ES-I3 (cell line): Measurements from ENCODE around the gene TMEM266.
A peak's percentile ranks its signal among the peaks of the same experiment; 100 is the strongest.

Experiments used
- H3K36me3 ChIP-seq: 2 replicates; pipeline ENCODE4 v1.6.1; 2013; ENCODE audit warnings: mild to moderate bottlenecking, low read length, control low read depth, moderate library complexity; ENCODE audit not compliant: insufficient read depth
- H3K4me1 ChIP-seq: 2 replicates; pipeline ENCODE4 v1.6.1; 2013; ENCODE audit warnings: mild to moderate bottlenecking, control low read depth, low read length; ENCODE audit not compliant: insufficient read depth
- H3K9ac ChIP-seq: 2 replicates; pipeline ENCODE4 v1.6.1; 2013; ENCODE audit warnings: low read depth, mild to moderate bottlenecking, low read length, moderate library complexity
- H3K9me3 ChIP-seq: 2 replicates; pipeline ENCODE4 v1.6.1; 2013; ENCODE audit warnings: mild to moderate bottlenecking, low read length, moderate library complexity; ENCODE audit not compliant: control insufficient read depth, insufficient read depth

The TMEM266 gene

GRCh38 chr15:76057332-76058000 lies 2.3 kb upstream of the TMEM266 start:
- Histone ChIP-seq H3K9ac (peak overlapping the region; percentile 38; the same call in 1 of the 2 replicates), H3K4me1 (peaks cover 15% of the 10 kb centered on the region; the same call in 1 of the 2 replicates), H3K36me3 (no peaks in the 10 kb centered on the region), H3K9me3 (no peaks in the 10 kb centered on the region)

DNA sequence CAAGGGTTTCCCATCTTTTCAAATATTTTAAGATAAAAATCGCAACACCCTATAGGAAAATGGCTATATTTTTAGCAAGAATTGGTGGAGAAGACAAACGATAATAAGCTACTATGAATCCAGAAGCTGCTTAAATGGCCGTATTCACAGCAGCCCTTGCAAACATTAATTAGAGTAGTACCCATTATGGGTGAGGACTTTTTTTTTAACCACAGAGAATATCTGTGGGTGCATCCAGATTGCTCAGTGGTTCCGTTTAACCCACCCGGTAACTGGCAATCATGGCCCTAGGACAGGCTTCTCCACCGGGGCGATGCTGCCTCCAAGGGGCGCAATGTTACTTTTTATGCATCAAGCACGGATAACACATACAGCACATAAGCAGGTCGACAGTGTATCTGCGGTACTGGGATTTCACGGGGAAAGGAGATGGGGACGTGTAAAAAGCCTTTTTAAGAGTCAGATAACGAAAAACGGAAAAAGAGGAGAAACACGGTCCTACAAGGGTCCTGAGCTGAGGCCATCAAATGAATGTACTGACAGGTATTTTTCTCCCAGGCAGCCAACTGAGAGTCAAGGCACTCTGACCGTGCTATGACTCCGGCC lies 968 bp upstream of the TMEM266 start:
- H3K4me1 ChIP-seq, result peaks cover 17% of the 10 kb centered on the region; the same call in 1 of the 2 replicates
- no peaks in the 10 kb centered on the region for H3K36me3 ChIP-seq
- H3K9me3 ChIP-seq, result no peaks in the 10 kb centered on the region
- peak overlapping the region; percentile 60; the same call in 1 of the 2 replicates for H3K9ac ChIP-seq

DNA sequence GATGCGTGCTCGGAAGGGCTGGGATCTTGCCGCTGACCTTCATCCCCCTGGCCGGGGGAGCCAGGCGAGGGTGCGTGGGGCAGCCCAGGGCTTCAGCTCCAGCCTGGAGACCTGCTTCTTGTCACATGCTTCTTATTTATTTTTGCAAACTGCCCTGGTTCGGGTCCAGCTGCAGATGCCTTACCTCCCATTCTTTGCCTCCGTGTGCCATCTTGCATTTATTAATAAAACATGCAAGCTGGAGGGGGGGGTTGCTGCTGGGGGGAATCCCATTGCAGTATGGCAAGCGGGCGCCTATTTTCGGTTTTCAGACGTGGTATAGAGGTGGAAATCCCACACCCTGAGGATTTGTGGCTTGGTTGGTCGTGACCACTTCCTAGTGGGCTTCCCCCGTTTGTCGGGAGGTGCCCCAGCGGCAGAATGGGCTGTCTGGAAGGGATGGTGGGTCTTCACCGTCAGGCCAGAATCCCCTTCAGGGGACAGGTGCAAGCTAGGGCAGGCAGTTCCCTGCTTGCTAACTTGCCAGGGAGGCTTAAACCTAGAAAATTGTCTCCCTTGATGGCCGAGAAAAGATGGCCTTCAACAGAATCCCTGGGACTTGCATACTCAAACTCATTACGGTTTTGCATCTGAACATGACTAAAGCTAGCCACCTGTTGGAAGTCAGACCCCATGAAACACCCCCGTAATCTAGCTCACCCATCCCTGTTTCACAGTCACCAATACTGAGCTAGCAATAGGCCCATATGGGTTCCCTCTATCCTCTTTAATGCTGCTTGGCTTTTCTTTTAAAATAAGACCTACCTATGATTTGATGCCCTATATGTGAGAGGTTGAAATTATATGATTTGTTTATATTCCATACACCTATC lies 569 bp downstream of the TMEM266 start:
- H3K9me3 ChIP-seq, result no peaks in the 10 kb centered on the region
- no peaks in the 10 kb centered on the region for H3K36me3 ChIP-seq
- H3K4me1 ChIP-seq, result peaks cover 21% of the 10 kb centered on the region
- H3K9ac ChIP-seq, result peak overlapping the region; percentile 58

GRCh38 chr15:76061700-76062099 lies 1.9 kb downstream of the TMEM266 start:
- peaks cover 21% of the 10 kb centered on the region for H3K4me1 ChIP-seq
- no peaks in the 10 kb centered on the region for H3K9me3 ChIP-seq
- H3K9ac ChIP-seq, result no peak overlapping the region
- no peaks in the 10 kb centered on the region for H3K36me3 ChIP-seq

DNA sequence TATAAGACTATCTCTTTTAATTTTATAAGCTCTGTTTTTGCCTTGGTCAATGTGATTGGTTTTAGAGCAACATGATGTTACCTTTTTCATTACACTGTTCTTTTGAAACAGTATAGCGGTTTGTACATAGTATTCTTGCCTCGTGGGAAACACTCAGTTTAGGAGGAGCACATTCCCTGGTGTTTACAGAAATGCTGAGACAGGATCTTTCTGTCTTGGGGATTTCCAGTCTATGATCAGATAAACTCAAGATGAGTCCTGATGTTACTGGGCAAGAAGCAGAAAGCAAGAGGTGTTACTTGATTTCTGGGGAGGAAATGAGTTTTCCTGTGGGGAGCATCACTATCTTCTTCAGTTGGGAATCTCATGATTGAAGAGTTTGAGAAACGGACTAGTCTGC lies 2.5 kb downstream of the TMEM266 start:
- Histone ChIP-seq H3K9me3 (no peaks in the 10 kb centered on the region), H3K9ac (no peak overlapping the region), H3K36me3 (no peaks in the 10 kb centered on the region), H3K4me1 (peaks cover 15% of the 10 kb centered on the region)

GRCh38 chr15:76064375-76064774 lies 4.6 kb downstream of the TMEM266 start:
- Histone ChIP-seq H3K4me1 (peaks cover 9% of the 10 kb centered on the region), H3K9ac (no peak overlapping the region)

DNA sequence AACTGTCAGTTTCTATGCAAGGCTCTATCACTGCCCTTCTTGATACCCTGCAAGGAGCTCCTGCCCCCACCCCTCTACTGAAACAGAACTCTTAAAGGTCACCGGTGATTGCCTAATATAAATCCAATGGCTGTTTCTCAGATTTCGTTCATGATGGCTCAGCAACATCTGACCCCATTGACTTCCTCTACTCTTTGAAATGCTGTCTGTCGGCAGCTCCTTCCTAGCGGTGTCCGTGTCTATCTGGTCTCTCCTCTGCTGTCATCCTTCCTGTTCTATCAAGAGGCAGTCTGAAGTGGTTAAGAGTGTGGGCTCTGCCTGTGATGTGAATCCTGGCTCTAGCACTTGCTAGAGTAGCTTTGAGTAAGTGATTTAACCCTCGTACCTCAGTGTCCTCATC lies 5.5 kb downstream of the TMEM266 start:
- no peaks in the 10 kb centered on the region for H3K36me3 ChIP-seq
- H3K9me3 ChIP-seq, result no peaks in the 10 kb centered on the region
- H3K4me1 ChIP-seq, result peaks cover 9% of the 10 kb centered on the region
- no peak overlapping the region for H3K9ac ChIP-seq

More at GRCh38 chr15:76064375-76064774, 4.6 kb downstream of the TMEM266 start:
- no peaks in the 10 kb centered on the region for H3K9me3 ChIP-seq
- H3K36me3 ChIP-seq, result no peaks in the 10 kb centered on the region

DNA sequence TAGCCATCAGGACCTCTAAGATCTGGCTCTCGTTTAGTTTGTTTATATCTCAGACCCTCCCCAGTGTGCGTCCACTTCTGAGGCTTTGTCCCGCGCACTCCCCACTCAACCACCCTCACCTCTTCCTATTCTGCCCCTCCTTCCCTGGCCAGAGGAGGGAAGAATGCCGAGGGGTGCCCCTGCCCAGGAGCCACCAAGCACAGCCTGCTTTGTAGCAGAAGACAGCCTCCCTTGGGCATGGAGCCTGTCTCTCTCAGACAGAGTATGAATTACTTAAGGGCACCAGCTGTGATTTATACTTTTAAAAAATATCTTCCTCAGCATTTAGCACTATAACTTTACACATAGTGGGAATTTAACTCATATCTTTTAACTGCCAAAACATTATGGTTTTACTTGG lies 6.0 kb downstream of the TMEM266 start:
- no peaks in the 10 kb centered on the region for H3K9me3 ChIP-seq
- no peak overlapping the region for H3K9ac ChIP-seq
- peaks cover 9% of the 10 kb centered on the region for H3K4me1 ChIP-seq
- H3K36me3 ChIP-seq, result no peaks in the 10 kb centered on the region

DNA sequence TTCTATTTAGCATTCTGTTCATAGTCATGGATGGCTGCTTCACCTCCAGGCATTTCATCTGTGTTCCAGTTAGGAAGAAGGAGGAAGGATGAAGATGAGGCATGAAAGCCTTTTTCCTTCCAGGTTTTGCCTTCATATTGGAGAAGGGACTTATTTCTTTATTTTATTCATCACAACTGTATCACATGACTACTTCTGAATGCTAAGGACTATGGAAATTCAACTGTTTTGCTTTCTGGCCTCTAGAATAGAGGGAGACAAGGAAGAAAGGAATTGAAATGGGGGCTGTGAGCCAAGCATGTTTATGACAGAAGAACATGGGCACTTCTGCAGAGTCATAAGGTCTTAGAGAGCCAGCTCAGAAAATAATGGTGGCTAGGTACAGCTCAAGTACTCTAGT lies 10.4 kb downstream of the TMEM266 start:
- peaks cover 3% of the 10 kb centered on the region; the same call in 1 of the 2 replicates for H3K4me1 ChIP-seq
- no peak overlapping the region for H3K9ac ChIP-seq
- H3K9me3 ChIP-seq, result no peaks in the 10 kb centered on the region
- H3K36me3 ChIP-seq, result no peaks in the 10 kb centered on the region

GRCh38 chr15:76070921-76071635 lies 11.3 kb downstream of the TMEM266 start:
- H3K9ac ChIP-seq, result no peak overlapping the region
- H3K36me3 ChIP-seq, result no peaks in the 10 kb centered on the region
- H3K4me1 ChIP-seq, result no peaks in the 10 kb centered on the region
- H3K9me3 ChIP-seq, result no peaks in the 10 kb centered on the region

DNA sequence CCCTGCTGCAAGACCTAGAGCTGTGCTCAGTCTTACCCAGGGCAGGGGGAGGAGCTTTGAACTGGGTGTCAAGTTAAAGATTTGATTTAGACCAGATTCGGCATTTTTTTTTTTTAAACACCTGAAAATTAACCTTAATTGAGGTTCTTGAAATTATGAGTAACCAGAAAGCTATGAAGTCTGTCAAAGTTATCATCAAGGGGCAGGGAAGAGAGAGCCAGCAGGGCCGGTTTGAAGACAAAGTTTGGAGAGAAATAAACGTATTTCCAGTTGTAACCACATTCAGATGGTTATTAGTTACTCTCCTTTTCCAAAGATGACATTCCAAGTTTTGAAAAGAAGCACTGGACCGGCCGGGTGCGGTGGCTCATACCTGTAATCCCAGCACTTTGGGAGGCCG lies 12.0 kb downstream of the TMEM266 start:
- Histone ChIP-seq H3K4me1 (no peaks in the 10 kb centered on the region), H3K36me3 (no peaks in the 10 kb centered on the region), H3K9me3 (no peaks in the 10 kb centered on the region), H3K9ac (no peak overlapping the region)

GRCh38 chr15:76073554-76073953 lies 13.8 kb downstream of the TMEM266 start:
- Histone ChIP-seq H3K36me3 (no peaks in the 10 kb centered on the region), H3K9me3 (no peaks in the 10 kb centered on the region), H3K9ac (no peak overlapping the region), H3K4me1 (no peaks in the 10 kb centered on the region)

DNA sequence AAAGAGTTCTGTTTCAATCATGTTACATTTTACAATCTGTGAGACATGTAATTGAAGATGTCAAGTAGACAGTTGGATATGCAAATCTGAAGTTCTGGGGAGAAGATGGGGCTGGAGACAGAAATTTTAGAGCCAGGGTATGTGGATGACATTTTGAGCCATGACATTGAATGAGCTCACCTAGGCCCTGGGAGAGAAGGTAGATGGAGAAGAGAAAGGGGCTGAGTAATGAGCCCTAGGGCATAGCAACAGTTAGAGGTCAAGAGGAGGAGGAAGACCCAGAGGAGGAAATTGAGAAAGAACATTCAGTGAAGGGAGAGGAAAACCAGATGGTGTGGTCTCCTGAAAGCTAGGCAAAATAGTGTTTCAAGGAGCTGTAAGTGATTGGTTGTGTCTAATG lies 15.3 kb downstream of the TMEM266 start:
- H3K4me1 ChIP-seq, result no peaks in the 10 kb centered on the region
- H3K9me3 ChIP-seq, result no peaks in the 10 kb centered on the region
- no peak overlapping the region for H3K9ac ChIP-seq
- no peaks in the 10 kb centered on the region for H3K36me3 ChIP-seq

DNA sequence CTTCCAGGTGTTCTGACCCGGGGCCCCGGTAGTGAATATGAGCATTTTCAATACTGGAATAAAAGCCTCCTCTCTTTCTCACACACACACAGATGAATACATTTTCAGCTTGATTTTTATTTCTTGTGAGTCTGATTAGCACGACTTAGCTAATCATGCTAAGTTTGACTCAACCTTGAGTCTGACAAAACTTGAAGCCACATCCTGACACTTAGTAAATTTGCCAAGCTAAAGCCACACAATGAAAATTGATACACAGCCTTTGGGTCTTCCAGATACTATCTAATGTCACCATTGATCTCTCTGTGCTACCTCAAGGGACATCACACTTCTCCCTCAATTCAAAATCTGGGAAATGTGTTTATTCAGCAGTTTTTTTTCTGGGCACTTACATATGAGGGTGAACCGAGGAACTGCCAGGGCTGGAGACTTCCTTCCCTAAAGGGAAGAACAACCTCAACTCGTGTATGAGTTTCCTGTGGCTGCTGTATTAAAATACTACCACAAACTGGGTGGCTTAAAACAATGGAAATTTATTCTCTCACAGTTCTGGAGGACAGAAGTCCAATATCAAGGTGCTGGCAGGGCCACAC lies 18.6 kb downstream of the TMEM266 start:
- Histone ChIP-seq H3K36me3 (no peaks in the 10 kb centered on the region), H3K9ac (no peak overlapping the region), H3K4me1 (no peaks in the 10 kb centered on the region)

More for the DNA sequence above, 18.6 kb downstream of the TMEM266 start:
- no peaks in the 10 kb centered on the region for H3K9me3 ChIP-seq
